HL-60/S4 treated with phorbol 12-myristate 13-acetate at 8.2 ng/mL for 4 days and 3 days (cell line): Measurements from ENCODE around the gene MSRB1.
"Not testable (repeated sequence)": the region's sequence is repeated elsewhere in the genome, so short reads cannot be mapped to it uniquely, and the experiment has no call there.

Source experiments
- in situ Hi-C: fragments of 300-500 bp; cut with MboI; formaldehyde crosslinking; loops from 2 replicates; pipeline ENCODE4 v1.15.0; 2022; ENCODE audit warnings: low sequenced_read_pairs

MSRB1 gene

GRCh38 chr16:1941162-1942046 is 1.6 kb downstream of the MSRB1 start:
- in situ Hi-C loops, result no loop called here

GRCh38 chr16:1940273-1941161 is 2.5 kb downstream of the MSRB1 start:
- in situ Hi-C loops, result no loop called here

- in situ Hi-C loops, result not testable (repeated sequence)
Measured at GRCh38 chr16:1939833-1940232, 3.2 kb downstream of the MSRB1 start.

DNA sequence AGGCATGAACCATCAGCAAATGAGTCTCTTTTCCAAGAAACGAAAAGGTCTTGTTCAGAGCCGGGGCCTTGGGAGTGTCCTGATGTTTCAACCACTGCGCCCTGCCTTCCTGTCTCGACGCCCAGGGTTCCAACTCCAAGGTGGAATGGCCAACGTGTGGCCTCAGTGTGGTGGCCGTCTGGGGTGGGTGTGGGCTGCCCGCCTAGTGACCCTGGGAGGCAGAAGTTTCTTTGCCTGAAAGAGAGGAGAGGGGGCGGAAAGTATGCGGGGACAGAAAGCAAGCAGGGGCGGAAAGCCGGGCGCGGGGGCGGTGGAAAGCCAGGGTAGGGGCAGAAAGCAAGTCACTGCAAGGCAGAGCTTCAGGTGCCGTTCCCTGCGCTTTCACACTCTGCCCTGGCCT is 4.1 kb downstream of the MSRB1 start:
- in situ Hi-C loops, result no loop called here

DNA sequence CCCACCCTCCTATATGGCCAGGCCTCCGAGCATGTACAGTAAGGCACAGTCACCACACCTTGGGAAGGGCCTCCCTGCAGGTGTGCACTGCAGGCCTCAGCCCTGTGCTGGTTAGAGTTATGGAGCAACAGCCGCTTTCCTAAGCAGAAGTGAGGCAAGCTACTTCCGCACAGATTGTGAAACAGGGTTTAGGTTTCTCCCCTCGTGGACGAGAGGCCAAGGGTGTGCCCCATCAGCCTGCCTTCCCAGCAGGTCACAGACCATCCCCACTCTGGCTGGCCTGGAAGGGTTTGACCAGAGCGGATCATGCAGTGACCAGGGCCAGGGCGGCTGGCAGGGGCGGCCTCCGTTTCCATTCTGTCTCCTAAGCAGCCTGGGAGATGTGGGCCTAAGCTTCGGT is 4.7 kb downstream of the MSRB1 start:
- in situ Hi-C loops, result no loop called here

DNA sequence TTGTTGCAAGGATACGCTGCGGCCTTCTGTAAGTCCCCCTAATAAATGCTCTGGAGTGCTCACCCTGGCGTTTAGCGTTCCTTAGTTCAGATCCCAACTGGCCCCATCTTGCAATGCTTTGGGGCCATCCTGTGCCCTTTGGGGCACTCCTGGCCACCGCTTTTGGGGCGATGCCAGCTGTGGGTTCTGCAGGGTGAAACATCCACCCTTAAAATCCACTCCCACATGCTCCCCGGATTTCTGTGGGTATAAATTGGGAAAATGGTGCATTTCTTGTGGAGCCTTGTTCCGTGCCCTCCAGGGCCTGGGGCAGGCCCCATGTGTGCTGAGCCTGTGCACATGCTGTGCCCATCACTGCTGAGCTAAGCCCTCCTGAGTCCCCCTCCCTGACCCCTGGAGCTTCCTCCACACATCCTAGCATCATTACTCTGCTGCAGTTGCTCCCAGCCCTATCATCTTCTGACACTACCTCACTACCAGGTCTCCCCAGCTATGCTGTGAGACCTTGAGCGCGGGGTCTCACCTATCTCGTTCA is 6.0 kb downstream of the MSRB1 start:
- in situ Hi-C loops, result no loop called here

DNA sequence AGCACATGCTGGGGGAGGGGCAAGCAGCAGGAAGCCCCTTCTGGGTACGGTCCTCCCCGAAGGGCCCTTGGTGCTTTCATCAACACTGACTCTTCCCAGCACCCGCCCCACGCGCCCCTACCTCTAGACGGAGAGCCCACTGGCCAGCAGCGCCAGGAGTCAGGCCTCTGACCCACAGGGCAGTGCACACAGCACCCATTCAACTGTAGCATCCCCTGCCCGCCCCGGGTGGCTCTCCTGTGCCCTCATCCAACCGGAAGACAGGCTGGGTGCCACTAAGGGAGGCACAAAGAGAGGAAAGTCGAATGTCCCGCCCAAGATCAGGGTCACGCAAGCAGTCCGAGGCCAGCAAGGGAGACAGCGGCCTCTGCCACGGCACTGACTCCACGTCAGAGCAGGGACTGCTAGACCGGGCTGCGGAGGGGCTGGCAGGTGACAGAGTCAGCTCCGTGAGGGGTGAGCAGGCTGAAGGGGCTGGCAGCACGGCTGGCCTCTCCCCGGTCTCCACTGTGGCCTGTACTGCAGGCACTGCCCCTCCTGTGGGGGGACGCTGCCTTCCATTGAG is 9.8 kb downstream of the MSRB1 start:
- in situ Hi-C loops, result no loop called here

- in situ Hi-C loops, result no loop called here
Measured at GRCh38 chr16:1932050-1933028, 10.7 kb downstream of the MSRB1 start.

DNA sequence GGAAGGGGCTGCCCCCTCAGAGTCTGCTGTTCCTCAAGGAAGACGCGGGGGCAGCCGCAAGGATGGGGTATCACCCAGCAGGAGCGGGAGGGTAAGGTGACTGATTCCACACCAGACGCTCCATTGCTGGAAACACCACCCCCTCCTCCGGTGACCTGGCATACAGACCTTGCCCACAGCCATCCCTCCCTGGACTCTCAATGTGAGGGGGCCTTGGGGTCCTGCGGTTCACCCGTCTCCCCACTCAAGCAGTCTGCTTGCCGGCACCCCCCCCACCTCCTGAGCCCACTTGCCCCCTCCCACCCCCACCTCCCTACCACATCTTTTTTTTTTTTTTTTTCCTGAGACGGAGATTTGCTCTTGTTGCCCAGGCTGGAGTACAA is 12.7 kb downstream of the MSRB1 start:
- in situ Hi-C loops, result no loop called here

- in situ Hi-C loops, result no loop called here
Measured at GRCh38 chr16:1929578-1930337, 13.2 kb downstream of the MSRB1 start.

GRCh38 chr16:1929105-1929504 is 13.9 kb downstream of the MSRB1 start:
- in situ Hi-C loops, result no loop called here

DNA sequence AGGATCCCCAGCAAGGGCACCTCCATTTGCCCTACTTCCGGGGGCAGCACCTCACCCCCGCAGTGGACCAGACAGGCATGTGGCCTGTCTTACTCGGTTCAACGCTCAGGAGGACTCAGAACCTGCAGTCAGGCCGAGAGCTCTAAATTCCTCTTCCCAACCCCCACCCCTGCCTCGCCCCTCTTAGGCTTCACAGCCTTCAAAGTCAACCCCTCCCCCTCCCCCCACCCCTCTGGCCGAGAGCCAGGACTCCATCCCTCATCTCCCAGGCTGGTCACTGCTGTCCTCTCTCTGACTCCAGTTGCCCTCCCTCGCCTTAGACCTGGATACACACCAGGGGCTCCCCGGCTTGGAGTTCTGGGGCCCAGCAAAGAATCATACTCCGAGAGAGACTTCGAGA is 16.7 kb downstream of the MSRB1 start:
- in situ Hi-C loops, result no loop called here

- in situ Hi-C loops, result no loop called here
Measured at GRCh38 chr16:1924095-1924494, 18.9 kb downstream of the MSRB1 start.

DNA sequence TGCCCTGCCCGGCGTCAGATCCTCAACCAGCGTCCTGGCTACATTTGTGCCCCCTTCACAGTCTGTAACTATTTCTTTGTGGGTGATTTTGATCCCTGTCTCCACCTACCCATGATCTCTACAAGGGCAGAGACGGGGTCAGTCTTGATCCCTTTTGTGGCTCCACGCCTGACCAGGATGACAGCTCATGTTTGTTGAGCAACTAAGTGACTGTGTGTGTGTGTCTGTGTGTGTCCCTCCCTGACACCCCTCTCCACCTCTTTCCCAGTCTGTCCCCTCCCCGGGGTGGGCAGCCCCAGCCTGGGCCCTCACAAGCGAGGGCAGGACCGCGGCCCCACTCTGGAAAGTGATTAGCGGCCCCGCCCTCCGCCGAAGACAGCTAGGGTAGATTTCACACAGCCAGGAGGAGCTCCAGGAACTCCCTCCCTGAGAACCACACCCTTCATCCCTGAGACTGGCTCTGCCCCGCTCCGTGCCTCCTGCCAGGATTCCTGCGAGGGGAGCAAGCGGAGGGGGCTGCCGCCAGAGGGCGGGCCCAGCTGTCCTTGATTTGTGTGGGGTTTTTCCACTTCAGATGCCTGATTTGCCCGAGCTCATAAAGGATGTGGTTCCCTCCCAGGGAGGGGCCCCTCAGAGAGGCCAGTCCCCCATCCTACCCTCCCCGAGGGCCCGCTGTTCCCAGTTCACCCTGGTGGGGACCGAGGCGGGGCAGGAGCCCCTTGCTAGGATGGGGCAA is 19.5 kb downstream of the MSRB1 start:
- in situ Hi-C loops, result no loop called here

DNA sequence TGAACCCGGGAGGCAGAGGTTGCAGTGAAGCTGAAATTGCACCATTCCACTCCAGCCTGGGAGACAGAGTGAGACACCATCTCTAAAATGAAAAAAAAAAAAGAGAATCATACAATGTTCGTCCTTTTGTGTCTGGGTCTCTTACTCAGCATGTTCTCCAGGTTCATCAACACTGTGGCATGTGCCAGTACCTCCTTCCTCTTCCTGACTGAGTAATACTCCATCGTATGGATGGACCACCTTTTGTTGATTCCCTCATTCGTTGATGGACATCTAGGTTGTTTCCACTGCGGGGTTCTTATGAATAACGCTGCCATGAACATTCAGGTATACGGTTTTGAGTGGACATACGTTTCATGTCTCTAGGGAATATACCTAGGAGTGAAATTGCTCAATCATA is 20.6 kb downstream of the MSRB1 start:
- in situ Hi-C loops, result no loop called here

DNA sequence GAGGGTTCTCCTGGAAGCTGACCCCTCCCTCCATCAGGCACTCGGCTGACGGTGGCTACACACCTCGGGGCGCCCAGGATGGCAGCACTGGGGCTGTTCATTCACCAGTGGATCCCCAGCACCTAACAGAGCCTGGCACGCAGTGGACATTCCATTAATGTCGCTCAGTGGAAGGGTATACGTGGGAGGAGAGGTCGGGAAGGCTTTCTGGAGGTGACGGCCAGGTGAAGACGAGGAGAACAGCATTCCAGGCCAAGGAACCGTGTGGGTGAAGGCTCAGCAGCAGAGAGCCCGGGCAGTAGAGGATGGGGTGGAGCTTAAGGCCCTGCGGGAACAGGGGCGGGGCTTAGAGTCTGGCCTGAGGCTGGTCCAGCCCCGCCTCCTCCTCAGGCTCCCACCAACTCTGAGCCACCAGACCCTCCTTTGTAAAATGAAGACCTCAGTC is 22.2 kb downstream of the MSRB1 start:
- in situ Hi-C loops, result no loop called here

GRCh38 chr16:1920122-1920521 is 22.9 kb downstream of the MSRB1 start:
- in situ Hi-C loops, result not testable (repeated sequence)

- in situ Hi-C loops, result no loop called here
Measured at GRCh38 chr16:1919327-1919998, 23.5 kb downstream of the MSRB1 start.
